ENCODE data around the gene DMD. TPM values are rescaled to one million over a fixed set of nuclear protein-coding genes. Genes with fewer than 3 reads are reported as not detected.

DMD gene
- total and polyA plus RNA-seq, 9 donors, result 14.0 to 70.5 (median 37.6) TPM

GRCh38 chrX:31268359-31268758 lies 1943.0 kb downstream of the DMD start:
- no peaks in the 10 kb centered on the region for H3K27me3 ChIP-seq
- intact Hi-C loops (cut with DNase I), result no loop called here
- 55 to 66% (median 60%) methylated on average over 4 of the region's 4 CpGs for WGBS, 3 donors

DNA sequence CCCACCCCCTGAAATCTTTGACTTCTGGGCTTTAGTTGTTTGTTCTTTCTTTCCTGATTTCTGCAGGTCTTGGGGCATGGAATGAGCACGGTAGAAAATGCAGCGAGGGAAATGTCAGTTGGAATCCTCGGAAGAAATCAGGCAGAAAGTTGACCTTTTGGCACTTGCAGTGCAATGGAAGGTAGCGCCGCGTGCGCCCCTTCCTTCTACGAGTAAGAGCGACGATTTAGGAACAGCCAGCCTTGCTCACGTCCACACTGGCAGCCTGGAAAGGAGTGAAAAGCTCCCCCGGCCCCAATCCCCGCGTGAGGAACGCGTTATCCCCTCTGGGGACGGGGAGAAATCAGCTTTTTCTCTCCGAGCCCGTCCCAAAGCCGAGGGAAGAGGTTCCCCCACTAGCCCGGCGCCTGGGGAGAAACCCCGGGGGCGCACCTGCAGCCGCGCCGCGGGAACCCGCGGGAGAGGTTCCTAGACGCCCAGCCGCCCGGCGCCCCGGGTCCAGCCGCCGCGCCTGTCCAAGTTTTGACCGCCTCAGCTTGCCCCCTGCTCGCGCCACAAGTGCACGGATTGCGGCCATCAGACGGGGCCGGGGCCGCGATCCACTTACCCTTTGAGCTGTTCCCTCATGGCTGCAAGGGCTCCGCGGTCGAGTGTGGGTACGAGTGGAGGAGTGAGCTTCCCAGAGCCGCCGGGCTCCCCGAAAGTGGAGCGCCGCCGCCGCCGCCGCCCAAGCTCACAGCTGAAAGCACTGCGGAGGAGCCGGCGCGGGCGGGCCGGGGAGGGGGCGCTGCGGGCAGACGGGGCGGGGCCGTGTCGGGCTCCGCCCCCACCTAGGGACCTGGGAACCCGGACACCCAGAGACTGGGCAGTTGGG lies 1944.9 kb downstream of the DMD start:
- H3K4me1 ChIP-seq (ENCODE audit: insufficient read depth), result no peaks in the 10 kb centered on the region
- DNase-seq, result peak; percentile 61 to 78 (median 63)
- no peaks in the 10 kb centered on the region for H3K36me3 ChIP-seq
- peak overlapping the region; percentile 54 for H3K4me3 ChIP-seq
- TF ChIP-seq, protein P1, sequence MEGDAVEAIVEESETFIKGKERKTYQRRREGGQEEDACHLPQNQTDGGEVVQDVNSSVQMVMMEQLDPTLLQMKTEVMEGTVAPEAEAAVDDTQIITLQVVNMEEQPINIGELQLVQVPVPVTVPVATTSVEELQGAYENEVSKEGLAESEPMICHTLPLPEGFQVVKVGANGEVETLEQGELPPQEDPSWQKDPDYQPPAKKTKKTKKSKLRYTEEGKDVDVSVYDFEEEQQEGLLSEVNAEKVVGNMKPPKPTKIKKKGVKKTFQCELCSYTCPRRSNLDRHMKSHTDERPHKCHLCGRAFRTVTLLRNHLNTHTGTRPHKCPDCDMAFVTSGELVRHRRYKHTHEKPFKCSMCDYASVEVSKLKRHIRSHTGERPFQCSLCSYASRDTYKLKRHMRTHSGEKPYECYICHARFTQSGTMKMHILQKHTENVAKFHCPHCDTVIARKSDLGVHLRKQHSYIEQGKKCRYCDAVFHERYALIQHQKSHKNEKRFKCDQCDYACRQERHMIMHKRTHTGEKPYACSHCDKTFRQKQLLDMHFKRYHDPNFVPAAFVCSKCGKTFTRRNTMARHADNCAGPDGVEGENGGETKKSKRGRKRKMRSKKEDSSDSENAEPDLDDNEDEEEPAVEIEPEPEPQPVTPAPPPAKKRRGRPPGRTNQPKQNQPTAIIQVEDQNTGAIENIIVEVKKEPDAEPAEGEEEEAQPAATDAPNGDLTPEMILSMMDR (IDR thresholded peaks at IDR 0.05), result no peak
- no peak for TF ChIP-seq POLR2A (IDR thresholded peaks at IDR 0.05)
- TF ChIP-seq EP300 (IDR thresholded peaks at IDR 0.05), result no peak
- peak overlapping the region; percentile 34 to 46 for H3K27ac ChIP-seq
- H3K9me3 ChIP-seq, result no peaks in the 10 kb centered on the region
- 20 to 35% (median 33%) methylated on average over 73 to 74 of the region's 74 CpGs for WGBS, 3 donors
- H3K27me3 ChIP-seq, result no peaks in the 10 kb centered on the region
- intact Hi-C loops (cut with DNase I), result no loop called here

More at GRCh38 chrX:31268359-31268758, 1943.0 kb downstream of the DMD start:
- H3K36me3 ChIP-seq, result no peaks in the 10 kb centered on the region
- no peaks in the 10 kb centered on the region for H3K9me3 ChIP-seq
- TF ChIP-seq POLR2A (IDR thresholded peaks at IDR 0.05) (no peak), EP300 (IDR thresholded peaks at IDR 0.05) (no peak)
- TF ChIP-seq, protein P1 (IDR thresholded peaks at IDR 0.05), result no peak
- no peak for DNase-seq
- H3K4me3 ChIP-seq, result no peak overlapping the region
- no peak overlapping the region for H3K27ac ChIP-seq
- H3K4me1 ChIP-seq (ENCODE audit: insufficient read depth), result no peaks in the 10 kb centered on the region

- no peaks in the 10 kb centered on the region for H3K4me1 ChIP-seq (ENCODE audit: insufficient read depth)
- no peak overlapping the region for H3K27ac ChIP-seq
- H3K9me3 ChIP-seq, result no peaks in the 10 kb centered on the region
- TF ChIP-seq, protein P1 (IDR thresholded peaks at IDR 0.05), result no peak
- no peak for TF ChIP-seq EP300 (IDR thresholded peaks at IDR 0.05)
- TF ChIP-seq POLR2A (IDR thresholded peaks at IDR 0.05), result no peak
- intact Hi-C loops (cut with DNase I), result no loop called here
- no peaks in the 10 kb centered on the region for H3K36me3 ChIP-seq
- no peaks in the 10 kb centered on the region for H3K27me3 ChIP-seq
- WGBS, 3 donors, result 26 to 42% (median 38%) methylated on average over 7 of the region's 7 CpGs
- no peak for DNase-seq
- no peak overlapping the region for H3K4me3 ChIP-seq
These were observed 1946.0 kb downstream of the DMD start for GRCh38 chrX:31265383-31265782.

- Histone ChIP-seq H3K4me3 (no peak overlapping the region), H3K4me1 (ENCODE audit: insufficient read depth) (no peaks in the 10 kb centered on the region), H3K36me3 (no peaks in the 10 kb centered on the region), H3K9me3 (no peaks in the 10 kb centered on the region), H3K27me3 (no peaks in the 10 kb centered on the region), H3K27ac (no peak overlapping the region)
- WGBS, 3 donors, result 61 to 73% (median 64%) methylated on average over 5 of the region's 5 CpGs
- no peak for DNase-seq
- intact Hi-C loops (cut with DNase I), result no loop called here
- TF ChIP-seq, protein P1 (IDR thresholded peaks at IDR 0.05), result no peak
- TF ChIP-seq POLR2A (IDR thresholded peaks at IDR 0.05) (no peak), EP300 (IDR thresholded peaks at IDR 0.05) (no peak)
These were observed 1951.0 kb downstream of the DMD start for GRCh38 chrX:31260351-31260750.

Measured in ovary (tissue), 9 donors.